HEK293 (cell line): ENCODE results near the gene ADRB2.

Experiments
- HOXA7 ChIP-seq: sonication (generic); formaldehyde crosslinking; IDR thresholded peaks from 2 replicates; pipeline ENCODE4 v1.8.1; 2022; ENCODE audit warnings: missing genetic modification reagents, borderline replicate concordance
- ZBTB1 ChIP-seq: fragments of 450-650 bp; formaldehyde crosslinking; IDR thresholded peaks from 2 replicates; pipeline ENCODE4 v1.5.1; 2016; ENCODE audit warnings: missing biosample characterization, missing genetic modification characterization
- ZNF140 ChIP-seq: fragments of 450-650 bp; formaldehyde crosslinking; IDR thresholded peaks from 2 replicates; pipeline ENCODE4 v1.5.1; 2016; ENCODE audit warnings: missing biosample characterization, missing genetic modification characterization
- ZNF24 ChIP-seq: fragments of 450-650 bp; formaldehyde crosslinking; IDR thresholded peaks from 2 replicates; pipeline ENCODE4 v1.5.1; 2016; ENCODE audit warnings: missing biosample characterization, missing genetic modification characterization
- ZNF292 ChIP-seq: fragments of 450-650 bp; formaldehyde crosslinking; IDR thresholded peaks from 2 replicates; pipeline ENCODE4 v1.5.1; 2016; ENCODE audit warnings: low read depth, missing biosample characterization, missing genetic modification characterization, borderline replicate concordance
- ZNF423 ChIP-seq: fragments of 450-650 bp; formaldehyde crosslinking; IDR thresholded peaks from 2 replicates; pipeline ENCODE4 v1.5.1; 2016; ENCODE audit warnings: missing biosample characterization, missing genetic modification characterization
- ZNF548 ChIP-seq: fragments of 450-650 bp; formaldehyde crosslinking; IDR thresholded peaks from 2 replicates; pipeline ENCODE4 v1.5.1; 2016; ENCODE audit warnings: missing biosample characterization, missing genetic modification characterization
- ZNF549 ChIP-seq: fragments of 450-650 bp; IDR thresholded peaks from 2 replicates; pipeline ENCODE4 v1.5.1; 2018; ENCODE audit warnings: missing biosample characterization, missing genetic modification characterization, mild to moderate bottlenecking, inconsistent platforms, moderate library complexity
- ZNF560 ChIP-seq: fragments of 450-650 bp; formaldehyde crosslinking; IDR thresholded peaks from 2 replicates; pipeline ENCODE4 v1.5.1; 2017; ENCODE audit warnings: missing biosample characterization, missing genetic modification characterization, borderline replicate concordance
- TF ChIP-seq, protein P1 (sequence below): fragments of 450-650 bp; formaldehyde crosslinking; IDR thresholded peaks from 2 replicates; pipeline ENCODE4 v1.5.1; 2016; ENCODE audit warnings: missing biosample characterization, missing genetic modification characterization
- TF ChIP-seq, protein P2 (sequence below): fragments of 450-650 bp; formaldehyde crosslinking; IDR thresholded peaks from 2 replicates; pipeline ENCODE4 v1.5.1; 2016; ENCODE audit warnings: missing biosample characterization, missing genetic modification characterization, borderline replicate concordance
- TF ChIP-seq, protein P3 (sequence below): fragments of 450-650 bp; formaldehyde crosslinking; IDR thresholded peaks from 2 replicates; pipeline ENCODE4 v1.5.1; 2016; ENCODE audit warnings: missing biosample characterization, missing genetic modification characterization
- TF ChIP-seq, protein P4 (sequence below): fragments of 450-650 bp; formaldehyde crosslinking; IDR thresholded peaks from 2 replicates; pipeline ENCODE4 v1.5.1; 2016; ENCODE audit warnings: missing biosample characterization, missing genetic modification characterization

DNA sequence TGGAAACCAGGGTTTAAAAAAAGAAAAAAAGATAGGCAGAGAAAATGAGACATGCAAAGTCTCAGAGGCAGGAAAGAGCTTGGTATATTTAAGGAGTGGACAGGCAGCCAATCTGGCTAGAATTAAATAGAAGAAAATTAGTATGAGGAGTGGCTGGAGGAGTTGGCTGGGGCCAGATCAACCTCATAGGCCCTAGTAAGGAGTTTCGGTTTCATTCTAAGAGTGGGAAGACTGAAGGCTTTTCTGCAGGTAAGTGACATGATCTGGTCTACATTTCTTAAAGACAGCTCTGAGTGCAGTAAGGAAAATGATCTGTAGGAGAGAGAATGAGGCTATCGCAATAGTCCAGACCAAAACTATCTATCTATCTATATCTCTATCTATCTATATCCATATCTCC, 27.5 kb downstream of the ADRB2 start:
- TF ChIP-seq, protein P1, sequence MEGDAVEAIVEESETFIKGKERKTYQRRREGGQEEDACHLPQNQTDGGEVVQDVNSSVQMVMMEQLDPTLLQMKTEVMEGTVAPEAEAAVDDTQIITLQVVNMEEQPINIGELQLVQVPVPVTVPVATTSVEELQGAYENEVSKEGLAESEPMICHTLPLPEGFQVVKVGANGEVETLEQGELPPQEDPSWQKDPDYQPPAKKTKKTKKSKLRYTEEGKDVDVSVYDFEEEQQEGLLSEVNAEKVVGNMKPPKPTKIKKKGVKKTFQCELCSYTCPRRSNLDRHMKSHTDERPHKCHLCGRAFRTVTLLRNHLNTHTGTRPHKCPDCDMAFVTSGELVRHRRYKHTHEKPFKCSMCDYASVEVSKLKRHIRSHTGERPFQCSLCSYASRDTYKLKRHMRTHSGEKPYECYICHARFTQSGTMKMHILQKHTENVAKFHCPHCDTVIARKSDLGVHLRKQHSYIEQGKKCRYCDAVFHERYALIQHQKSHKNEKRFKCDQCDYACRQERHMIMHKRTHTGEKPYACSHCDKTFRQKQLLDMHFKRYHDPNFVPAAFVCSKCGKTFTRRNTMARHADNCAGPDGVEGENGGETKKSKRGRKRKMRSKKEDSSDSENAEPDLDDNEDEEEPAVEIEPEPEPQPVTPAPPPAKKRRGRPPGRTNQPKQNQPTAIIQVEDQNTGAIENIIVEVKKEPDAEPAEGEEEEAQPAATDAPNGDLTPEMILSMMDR (tag by site-specific recombination) = no peak
- TF ChIP-seq ZNF140 (tag by site-specific recombination) (no peak), ZNF548 (tag by site-specific recombination) (no peak), ZBTB1 (tag by site-specific recombination) (no peak), ZNF292 (tag by site-specific recombination) (no peak), ZNF24 (tag by site-specific recombination) (no peak), ZNF423 (no peak), ZNF549 (tag by site-specific recombination) (no peak), ZNF560 (no peak), HOXA7 (CRISPR knock-in tag) (no peak)
- TF ChIP-seq, protein P2, sequence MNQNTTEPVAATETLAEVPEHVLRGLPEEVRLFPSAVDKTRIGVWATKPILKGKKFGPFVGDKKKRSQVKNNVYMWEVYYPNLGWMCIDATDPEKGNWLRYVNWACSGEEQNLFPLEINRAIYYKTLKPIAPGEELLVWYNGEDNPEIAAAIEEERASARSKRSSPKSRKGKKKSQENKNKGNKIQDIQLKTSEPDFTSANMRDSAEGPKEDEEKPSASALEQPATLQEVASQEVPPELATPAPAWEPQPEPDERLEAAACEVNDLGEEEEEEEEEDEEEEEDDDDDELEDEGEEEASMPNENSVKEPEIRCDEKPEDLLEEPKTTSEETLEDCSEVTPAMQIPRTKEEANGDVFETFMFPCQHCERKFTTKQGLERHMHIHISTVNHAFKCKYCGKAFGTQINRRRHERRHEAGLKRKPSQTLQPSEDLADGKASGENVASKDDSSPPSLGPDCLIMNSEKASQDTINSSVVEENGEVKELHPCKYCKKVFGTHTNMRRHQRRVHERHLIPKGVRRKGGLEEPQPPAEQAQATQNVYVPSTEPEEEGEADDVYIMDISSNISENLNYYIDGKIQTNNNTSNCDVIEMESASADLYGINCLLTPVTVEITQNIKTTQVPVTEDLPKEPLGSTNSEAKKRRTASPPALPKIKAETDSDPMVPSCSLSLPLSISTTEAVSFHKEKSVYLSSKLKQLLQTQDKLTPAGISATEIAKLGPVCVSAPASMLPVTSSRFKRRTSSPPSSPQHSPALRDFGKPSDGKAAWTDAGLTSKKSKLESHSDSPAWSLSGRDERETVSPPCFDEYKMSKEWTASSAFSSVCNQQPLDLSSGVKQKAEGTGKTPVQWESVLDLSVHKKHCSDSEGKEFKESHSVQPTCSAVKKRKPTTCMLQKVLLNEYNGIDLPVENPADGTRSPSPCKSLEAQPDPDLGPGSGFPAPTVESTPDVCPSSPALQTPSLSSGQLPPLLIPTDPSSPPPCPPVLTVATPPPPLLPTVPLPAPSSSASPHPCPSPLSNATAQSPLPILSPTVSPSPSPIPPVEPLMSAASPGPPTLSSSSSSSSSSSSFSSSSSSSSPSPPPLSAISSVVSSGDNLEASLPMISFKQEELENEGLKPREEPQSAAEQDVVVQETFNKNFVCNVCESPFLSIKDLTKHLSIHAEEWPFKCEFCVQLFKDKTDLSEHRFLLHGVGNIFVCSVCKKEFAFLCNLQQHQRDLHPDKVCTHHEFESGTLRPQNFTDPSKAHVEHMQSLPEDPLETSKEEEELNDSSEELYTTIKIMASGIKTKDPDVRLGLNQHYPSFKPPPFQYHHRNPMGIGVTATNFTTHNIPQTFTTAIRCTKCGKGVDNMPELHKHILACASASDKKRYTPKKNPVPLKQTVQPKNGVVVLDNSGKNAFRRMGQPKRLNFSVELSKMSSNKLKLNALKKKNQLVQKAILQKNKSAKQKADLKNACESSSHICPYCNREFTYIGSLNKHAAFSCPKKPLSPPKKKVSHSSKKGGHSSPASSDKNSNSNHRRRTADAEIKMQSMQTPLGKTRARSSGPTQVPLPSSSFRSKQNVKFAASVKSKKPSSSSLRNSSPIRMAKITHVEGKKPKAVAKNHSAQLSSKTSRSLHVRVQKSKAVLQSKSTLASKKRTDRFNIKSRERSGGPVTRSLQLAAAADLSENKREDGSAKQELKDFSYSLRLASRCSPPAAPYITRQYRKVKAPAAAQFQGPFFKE (tag by site-specific recombination) = no peak
- TF ChIP-seq, protein P3, sequence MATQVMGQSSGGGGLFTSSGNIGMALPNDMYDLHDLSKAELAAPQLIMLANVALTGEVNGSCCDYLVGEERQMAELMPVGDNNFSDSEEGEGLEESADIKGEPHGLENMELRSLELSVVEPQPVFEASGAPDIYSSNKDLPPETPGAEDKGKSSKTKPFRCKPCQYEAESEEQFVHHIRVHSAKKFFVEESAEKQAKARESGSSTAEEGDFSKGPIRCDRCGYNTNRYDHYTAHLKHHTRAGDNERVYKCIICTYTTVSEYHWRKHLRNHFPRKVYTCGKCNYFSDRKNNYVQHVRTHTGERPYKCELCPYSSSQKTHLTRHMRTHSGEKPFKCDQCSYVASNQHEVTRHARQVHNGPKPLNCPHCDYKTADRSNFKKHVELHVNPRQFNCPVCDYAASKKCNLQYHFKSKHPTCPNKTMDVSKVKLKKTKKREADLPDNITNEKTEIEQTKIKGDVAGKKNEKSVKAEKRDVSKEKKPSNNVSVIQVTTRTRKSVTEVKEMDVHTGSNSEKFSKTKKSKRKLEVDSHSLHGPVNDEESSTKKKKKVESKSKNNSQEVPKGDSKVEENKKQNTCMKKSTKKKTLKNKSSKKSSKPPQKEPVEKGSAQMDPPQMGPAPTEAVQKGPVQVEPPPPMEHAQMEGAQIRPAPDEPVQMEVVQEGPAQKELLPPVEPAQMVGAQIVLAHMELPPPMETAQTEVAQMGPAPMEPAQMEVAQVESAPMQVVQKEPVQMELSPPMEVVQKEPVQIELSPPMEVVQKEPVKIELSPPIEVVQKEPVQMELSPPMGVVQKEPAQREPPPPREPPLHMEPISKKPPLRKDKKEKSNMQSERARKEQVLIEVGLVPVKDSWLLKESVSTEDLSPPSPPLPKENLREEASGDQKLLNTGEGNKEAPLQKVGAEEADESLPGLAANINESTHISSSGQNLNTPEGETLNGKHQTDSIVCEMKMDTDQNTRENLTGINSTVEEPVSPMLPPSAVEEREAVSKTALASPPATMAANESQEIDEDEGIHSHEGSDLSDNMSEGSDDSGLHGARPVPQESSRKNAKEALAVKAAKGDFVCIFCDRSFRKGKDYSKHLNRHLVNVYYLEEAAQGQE (tag by site-specific recombination) = no peak
- TF ChIP-seq, protein P4, sequence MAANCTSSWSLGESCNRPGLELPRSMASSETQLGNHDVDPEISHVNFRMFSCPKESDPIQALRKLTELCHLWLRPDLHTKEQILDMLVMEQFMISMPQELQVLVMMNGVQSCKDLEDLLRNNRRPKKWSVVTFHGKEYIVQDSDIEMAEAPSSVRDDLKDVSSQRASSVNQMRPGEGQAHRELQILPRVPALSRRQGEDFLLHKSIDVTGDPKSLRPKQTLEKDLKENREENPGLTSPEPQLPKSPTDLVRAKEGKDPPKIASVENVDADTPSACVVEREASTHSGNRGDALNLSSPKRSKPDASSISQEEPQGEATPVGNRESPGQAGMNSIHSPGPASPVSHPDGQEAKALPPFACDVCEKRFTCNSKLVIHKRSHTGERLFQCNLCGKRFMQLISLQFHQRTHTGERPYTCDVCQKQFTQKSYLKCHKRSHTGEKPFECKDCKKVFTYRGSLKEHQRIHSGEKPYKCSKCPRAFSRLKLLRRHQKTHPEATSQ (tag by site-specific recombination) = no peak
